Caco-2 (cell line): ENCODE measurements around the gene CDR2. TPM values are rescaled to one million over a fixed set of nuclear protein-coding genes. Genes with fewer than 3 reads are reported as not detected.
A peak's percentile ranks its signal among the peaks of the same experiment; 100 is the strongest.

Experiments used
- BruUV-seq: library from RNA; stranded (reverse); fragments of 400-500 nt; replicated peaks from 2 replicates; lab custom pipeline; 2021; lab: Mats Ljungman, UMichigan
- CTCF ChIA-PET: fragments of 300-600 bp; sonication (Branson Sonifier 250); formaldehyde crosslinking; loops from one replicate; lab custom pipeline; 2022; ENCODE audit warnings: antibody characterized with exemption; lab: Charles Lee
- POLR2A ChIA-PET: fragments of 300-600 bp; sonication (Branson Sonifier 250); formaldehyde crosslinking; loops from one replicate; lab custom pipeline; 2022; ENCODE audit warnings: antibody characterized with exemption; lab: Charles Lee
- DNase-seq, 2 experiments: peaks; one replicate each; pipeline versions ENCODE4 v3.0.0 to v3.0.0-alpha.2; 2020 to 2022
- H3K27me3 ChIP-seq: replicated peaks from 2 replicates; pipeline ENCODE4 v1.6.0; 2011; ENCODE audit warnings: low read length; ENCODE audit not compliant: control insufficient read depth, insufficient read depth
- H3K36me3 ChIP-seq: 2 replicates; pipeline ENCODE4 v1.5.1; 2011; ENCODE audit warnings: low read length; ENCODE audit not compliant: control insufficient read depth, insufficient read depth
- H3K4me1 ChIP-seq: fragments of 250-450 bp; sonication (Bioruptor Pico); 2 replicates; pipeline ENCODE4 v1.5.1; 2020; ENCODE audit warnings: mild to moderate bottlenecking
- H3K4me3 ChIP-seq: 2 replicates; pipeline ENCODE4 v1.5.1; 2011; ENCODE audit warnings: low read depth, mild to moderate bottlenecking, control low read depth, low read length
- H3K9me3 ChIP-seq: fragments of 250-450 bp; sonication (Bioruptor Pico); 2 replicates; pipeline ENCODE4 v1.5.1; 2020; ENCODE audit warnings: mild to moderate bottlenecking, moderate library complexity
- H3K27ac Mint-ChIP-seq: one replicate; pipeline ENCODE4 v1.8.0; 2022; ENCODE audit warnings: mixed read lengths; ENCODE audit not compliant: unreplicated experiment
- H3K27me3 Mint-ChIP-seq: one replicate; pipeline ENCODE4 v1.8.0; 2022; ENCODE audit warnings: mixed read lengths; ENCODE audit not compliant: insufficient read depth, unreplicated experiment
- H3K36me3 Mint-ChIP-seq: one replicate; pipeline ENCODE4 v1.8.0; 2022; ENCODE audit warnings: mild to moderate bottlenecking, mixed read lengths; ENCODE audit not compliant: insufficient read depth, unreplicated experiment
- H3K4me1 Mint-ChIP-seq: one replicate; pipeline ENCODE4 v1.8.0; 2022; ENCODE audit warnings: low read depth, mixed read lengths; ENCODE audit not compliant: unreplicated experiment
- H3K4me3 Mint-ChIP-seq: one replicate; pipeline ENCODE4 v1.8.0; 2022; ENCODE audit warnings: mild to moderate bottlenecking, moderate library complexity, mixed read lengths; ENCODE audit not compliant: unreplicated experiment
- H3K9me3 Mint-ChIP-seq: one replicate; pipeline ENCODE4 v1.8.0; 2022; ENCODE audit warnings: mixed read lengths; ENCODE audit not compliant: unreplicated experiment
- intact Hi-C: fragments of 100-400 bp; cut with micrococcal nuclease; formaldehyde crosslinking; loops from one replicate; pipeline ENCODE4 v1.10.0; 2022; ENCODE audit not compliant: unreplicated experiment
- total RNA-seq: library from RNA; stranded (reverse); gene quantifications from 2 replicates; pipeline ENCODE4 v1.2.3, GENCODE V29; 2022
- TF ChIP-seq, protein P1 (sequence below), 2 experiments: fragments of 200-600 bp in 1 of 2; IDR thresholded peaks; 1 replicate in 1 of 2; 2 replicates in 1 of 2; pipeline versions ENCODE4 v1.5.1 to v1.8.0; 2011 to 2022; ENCODE audit warnings: antibody characterized with exemption in 1 of 2, control low read depth in 1 of 2, inconsistent platforms in 1 of 2, low read depth in 1 of 2, low read length in 1 of 2, mild to moderate bottlenecking in 1 of 2, moderate library complexity in 1 of 2; ENCODE audit not compliant: insufficient read depth in 1 of 2, severe bottlenecking in 1 of 2, unreplicated experiment in 1 of 2

CDR2 gene
- total RNA-seq, 1 experiment from 2014 or later, result 24.3 TPM

DNA sequence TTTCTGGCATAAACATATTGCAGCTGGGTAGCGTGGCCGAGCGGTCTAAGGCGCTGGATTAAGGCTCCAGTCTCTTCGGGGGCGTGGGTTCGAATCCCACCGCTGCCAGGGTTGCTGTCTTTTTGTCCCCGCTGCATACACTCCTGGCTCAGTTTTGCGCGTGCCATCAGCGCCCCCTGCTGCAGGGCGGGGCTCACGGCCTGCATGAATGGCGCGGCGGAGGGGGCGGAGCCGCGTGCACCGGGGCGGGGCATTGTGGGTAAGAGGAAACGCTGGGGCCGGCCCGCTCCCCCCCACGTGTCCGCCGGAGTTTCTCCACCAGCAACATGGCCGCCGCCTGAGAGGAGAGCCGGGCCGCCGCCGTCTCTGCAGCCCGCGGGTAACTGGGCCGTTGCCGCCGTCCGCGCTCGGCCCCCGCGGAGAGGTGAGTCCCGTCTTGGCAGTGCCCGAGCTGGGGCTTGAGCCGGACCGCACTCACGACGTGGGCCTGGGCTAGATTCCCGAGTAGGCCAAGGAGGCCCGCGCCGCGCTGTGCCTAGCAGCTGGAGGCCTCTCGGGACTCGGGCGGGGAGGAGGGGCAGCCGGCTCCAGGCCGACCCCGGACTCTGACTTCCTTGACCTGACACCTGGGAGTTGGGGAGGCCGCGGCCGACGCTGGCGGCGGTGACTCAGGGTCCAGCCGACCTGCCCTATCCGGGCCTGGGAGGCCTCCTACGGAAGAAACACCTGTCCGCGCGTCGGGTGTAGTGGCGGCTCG lies 77.1 kb downstream of the CDR2 start, which contains the start of gene POLR3E:
Gene POLR3E, plus strand, starts transcription at position 296 of the 757 bp plus-strand sequence. CDS start 5,560 bp downstream, outside the sequence.
- Mint-ChIP-seq H3K27me3 (no peaks in the 10 kb centered on the region), H3K36me3 (peaks cover 44% of the 10 kb centered on the region), H3K27ac (peak within 1 kb of the TSS; percentile 83), H3K4me3 (peak within 1 kb of the TSS; percentile 82), H3K4me1 (peaks cover 13% of the 10 kb centered on the region), H3K9me3 (no peaks in the 10 kb centered on the region)
- intact Hi-C loops, result loop anchor here (1.0 to 5.0 kb wide), 5 partner anchors 72 to 295 kb away; partner anchors contain the start of genes EEF2K and PDZD9
- Histone ChIP-seq H3K9me3 (no peaks in the 10 kb centered on the region), H3K4me3 (peak within 1 kb of the TSS; percentile 77), H3K4me1 (peaks cover 5% of the 10 kb centered on the region), H3K27me3 (no peaks in the 10 kb centered on the region), H3K36me3 (no peaks in the 10 kb centered on the region)
- TF ChIP-seq, protein P1, sequence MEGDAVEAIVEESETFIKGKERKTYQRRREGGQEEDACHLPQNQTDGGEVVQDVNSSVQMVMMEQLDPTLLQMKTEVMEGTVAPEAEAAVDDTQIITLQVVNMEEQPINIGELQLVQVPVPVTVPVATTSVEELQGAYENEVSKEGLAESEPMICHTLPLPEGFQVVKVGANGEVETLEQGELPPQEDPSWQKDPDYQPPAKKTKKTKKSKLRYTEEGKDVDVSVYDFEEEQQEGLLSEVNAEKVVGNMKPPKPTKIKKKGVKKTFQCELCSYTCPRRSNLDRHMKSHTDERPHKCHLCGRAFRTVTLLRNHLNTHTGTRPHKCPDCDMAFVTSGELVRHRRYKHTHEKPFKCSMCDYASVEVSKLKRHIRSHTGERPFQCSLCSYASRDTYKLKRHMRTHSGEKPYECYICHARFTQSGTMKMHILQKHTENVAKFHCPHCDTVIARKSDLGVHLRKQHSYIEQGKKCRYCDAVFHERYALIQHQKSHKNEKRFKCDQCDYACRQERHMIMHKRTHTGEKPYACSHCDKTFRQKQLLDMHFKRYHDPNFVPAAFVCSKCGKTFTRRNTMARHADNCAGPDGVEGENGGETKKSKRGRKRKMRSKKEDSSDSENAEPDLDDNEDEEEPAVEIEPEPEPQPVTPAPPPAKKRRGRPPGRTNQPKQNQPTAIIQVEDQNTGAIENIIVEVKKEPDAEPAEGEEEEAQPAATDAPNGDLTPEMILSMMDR (IDR thresholded peaks at IDR 0.05; ENCODE audit: insufficient read depth in 1 of 2, low read depth in 1 of 2, low read length in 1 of 2, severe bottlenecking in 1 of 2, unreplicated experiment in 1 of 2), result peak; percentile 85 to 88
- DNase-seq, result peak; percentile 96 to 99
- ChIA-PET POLR2A (interaction anchor here (1.1 kb wide), 1 partner anchor 78 kb away, joined by 3 read pairs; no protein-coding TSS in a partner anchor), CTCF (interaction anchor here (0.8 to 1.1 kb wide), 2 partner anchors 91 kb away, joined by 3 to 5 read pairs; partner anchors contain the start of gene EEF2K)
- no TSS peak for BruUV-seq

- H3K27me3 ChIP-seq, result no peaks in the 10 kb centered on the region
- H3K27ac Mint-ChIP-seq, result peak overlapping the region; percentile 83
- no peaks in the 10 kb centered on the region for H3K9me3 ChIP-seq
- TF ChIP-seq, protein P1 (IDR thresholded peaks at IDR 0.05; ENCODE audit: insufficient read depth in 1 of 2, low read depth in 1 of 2, low read length in 1 of 2, severe bottlenecking in 1 of 2, unreplicated experiment in 1 of 2), result no peak
- BruUV-seq, result no TSS peak
- POLR2A ChIA-PET, result interaction anchor here (0.5 to 1.1 kb wide), 3 partner anchors 79 to 140 kb away, joined by 3 to 16 read pairs (median 4); partner anchors contain the start of gene EEF2K
- H3K4me1 Mint-ChIP-seq, result peaks cover 13% of the 10 kb centered on the region
- peaks cover 5% of the 10 kb centered on the region for H3K4me1 ChIP-seq
- H3K4me3 ChIP-seq, result peak overlapping the region; percentile 48
- H3K36me3 ChIP-seq, result no peaks in the 10 kb centered on the region
- DNase-seq, result no peak
- CTCF ChIA-PET, result interaction anchor here (0.8 to 1.0 kb wide), 2 partner anchors 9 to 90 kb away, joined by 3 to 4 read pairs; partner anchors contain the start of gene EEF2K
- peaks cover 44% of the 10 kb centered on the region for H3K36me3 Mint-ChIP-seq
- no peaks in the 10 kb centered on the region for H3K27me3 Mint-ChIP-seq
- intact Hi-C loops, result loop anchor here (1.0 to 5.0 kb wide), 5 partner anchors 72 to 294 kb away; partner anchors contain the start of genes EEF2K and PDZD9
- H3K4me3 Mint-ChIP-seq, result peak overlapping the region; percentile 82
- no peaks in the 10 kb centered on the region for H3K9me3 Mint-ChIP-seq
These were observed 78.0 kb downstream of the CDR2 start for GRCh38 chr16:22296225-22297113.

Other genes starting within 250 kb of the CDR2 start
- gene SDR42E2, start 212.1 kb downstream of the CDR2 start, total RNA-seq, result not detected in 2 replicates
- gene EEF2K, start 168.3 kb downstream of the CDR2 start, total RNA-seq, result 17.5 and 20.1 TPM in 2 replicates
- gene POLR3E, start 77.2 kb downstream of the CDR2 start, total RNA-seq, result 68.7 and 70.8 TPM in 2 replicates
- gene NPIPB5, start 136.3 kb upstream of the CDR2 start, total RNA-seq, result 208 and 216 TPM in 2 replicates